ENCODE results near the gene BPGM. TPM values are rescaled to one million over a fixed set of nuclear protein-coding genes. Genes with fewer than 3 reads are reported as not detected.

BPGM gene
- total RNA-seq, 3 donors from 2014 or later (not counting 1 experiment from before 2014, with no cell fraction given), result 30.0 to 39.1 (median 31.4) TPM

DNA sequence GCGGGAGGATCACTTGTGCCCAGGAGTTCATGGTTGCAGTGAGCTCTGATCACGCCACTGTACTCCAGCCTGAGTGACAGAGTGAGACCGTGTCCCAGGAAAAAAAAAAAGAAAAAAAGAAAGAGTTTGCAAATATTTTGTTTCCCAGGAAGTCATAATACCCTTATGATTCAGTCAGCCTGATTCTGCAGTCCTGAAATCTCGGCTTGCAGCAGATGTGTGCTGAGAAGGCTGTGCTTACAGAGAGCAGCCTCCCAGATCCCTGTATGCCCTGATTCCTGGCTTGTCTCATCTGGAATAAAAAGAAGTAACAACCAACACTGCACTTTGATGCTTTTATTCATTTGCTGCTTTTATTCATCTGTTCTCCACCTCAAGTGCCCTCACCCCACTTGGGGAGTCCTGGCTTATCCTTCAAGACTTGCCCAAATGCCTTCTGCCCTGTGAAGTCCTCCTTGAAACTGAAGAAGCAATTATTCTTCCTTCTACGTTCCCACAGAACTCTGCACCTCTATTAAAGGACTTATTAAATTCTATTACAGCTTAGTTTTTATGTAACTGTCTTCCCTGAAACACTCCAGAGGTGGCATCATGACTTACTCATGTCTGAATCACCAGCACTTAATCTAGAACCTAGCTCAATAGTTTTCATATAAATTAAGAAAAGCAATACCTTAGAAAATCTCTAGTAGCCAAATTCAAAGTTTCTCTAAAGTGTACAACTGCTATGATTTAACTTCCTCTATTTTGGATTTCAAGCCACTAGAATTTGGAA is 27.7 kb upstream of the BPGM start:
- Mint-ChIP-seq H3K36me3 (no peaks in the 10 kb centered on the region), H3K27ac (no peak overlapping the region), H3K4me3 (no peak overlapping the region), H3K4me1 (no peaks in the 10 kb centered on the region), H3K9me3 (no peaks in the 10 kb centered on the region), H3K27me3 (ENCODE audit: low read depth in 2 of 2) (peaks cover 26 to 58% of the 10 kb centered on the region in 2 donors)
- Histone ChIP-seq H3K9me3 (ENCODE audit: control insufficient read depth, insufficient read depth, low read length) (no peaks in the 10 kb centered on the region), H3K27ac (ENCODE audit: low read length) (no peak overlapping the region), H3K4me1 (ENCODE audit: control insufficient read depth, insufficient read depth, low read length) (no peaks in the 10 kb centered on the region), H3K36me3 (ENCODE audit: control insufficient read depth, insufficient read depth, low read length) (no peaks in the 10 kb centered on the region), H3K27me3 (ENCODE audit: control insufficient read depth, insufficient read depth, low read length) (peaks cover 3% of the 10 kb centered on the region), H3K4me3 (ENCODE audit: low read length) (no peak overlapping the region)
- DNase-seq, result no peak
- intact Hi-C loops (cut with micrococcal nuclease), result no loop called here
- ATAC-seq, result no peak
- 83% methylated on average over 5 of the region's 5 CpGs for WGBS (ENCODE audit: insufficient coverage)
- TF ChIP-seq, protein P1, sequence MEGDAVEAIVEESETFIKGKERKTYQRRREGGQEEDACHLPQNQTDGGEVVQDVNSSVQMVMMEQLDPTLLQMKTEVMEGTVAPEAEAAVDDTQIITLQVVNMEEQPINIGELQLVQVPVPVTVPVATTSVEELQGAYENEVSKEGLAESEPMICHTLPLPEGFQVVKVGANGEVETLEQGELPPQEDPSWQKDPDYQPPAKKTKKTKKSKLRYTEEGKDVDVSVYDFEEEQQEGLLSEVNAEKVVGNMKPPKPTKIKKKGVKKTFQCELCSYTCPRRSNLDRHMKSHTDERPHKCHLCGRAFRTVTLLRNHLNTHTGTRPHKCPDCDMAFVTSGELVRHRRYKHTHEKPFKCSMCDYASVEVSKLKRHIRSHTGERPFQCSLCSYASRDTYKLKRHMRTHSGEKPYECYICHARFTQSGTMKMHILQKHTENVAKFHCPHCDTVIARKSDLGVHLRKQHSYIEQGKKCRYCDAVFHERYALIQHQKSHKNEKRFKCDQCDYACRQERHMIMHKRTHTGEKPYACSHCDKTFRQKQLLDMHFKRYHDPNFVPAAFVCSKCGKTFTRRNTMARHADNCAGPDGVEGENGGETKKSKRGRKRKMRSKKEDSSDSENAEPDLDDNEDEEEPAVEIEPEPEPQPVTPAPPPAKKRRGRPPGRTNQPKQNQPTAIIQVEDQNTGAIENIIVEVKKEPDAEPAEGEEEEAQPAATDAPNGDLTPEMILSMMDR (IDR thresholded peaks at IDR 0.05), result no peak

DNA sequence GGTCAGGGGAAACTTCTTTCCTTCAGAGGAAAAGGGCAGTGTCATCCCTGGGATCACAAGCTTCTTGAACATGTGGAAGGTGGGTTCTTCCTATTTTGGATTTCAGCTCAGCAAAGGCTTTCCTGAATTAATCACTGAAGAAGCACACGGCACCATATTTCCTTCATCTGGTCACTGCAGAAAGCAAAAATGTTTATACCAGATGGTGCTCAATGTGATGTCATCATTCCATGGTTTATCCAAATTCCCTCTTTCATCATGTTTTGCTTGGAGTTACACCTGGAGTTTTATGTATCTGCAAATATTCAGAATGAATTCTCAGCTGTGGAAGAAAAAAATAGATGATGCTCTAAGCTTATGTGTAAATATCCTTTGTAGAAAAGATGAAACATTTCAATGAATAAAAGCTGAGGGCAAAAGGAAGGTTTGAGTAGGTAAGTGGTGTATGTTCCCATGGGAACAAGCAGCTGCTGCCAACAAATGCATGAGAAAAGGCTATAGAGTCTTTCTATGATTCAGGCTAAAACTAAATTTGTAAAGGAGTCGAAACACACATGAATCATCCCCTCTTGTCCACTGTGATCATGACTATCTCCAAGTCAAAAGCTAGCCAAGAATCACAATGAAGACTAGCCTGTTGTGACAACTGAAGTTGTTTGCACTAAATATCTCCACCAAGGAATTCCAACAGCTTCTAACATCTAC is 26.9 kb upstream of the BPGM start:
- ATAC-seq (no peak), DNase-seq (no peak)
- intact Hi-C loops (cut with micrococcal nuclease), result no loop called here
- H3K27ac Mint-ChIP-seq, result no peak overlapping the region
- H3K27ac ChIP-seq (ENCODE audit: low read length), result no peak overlapping the region
- no peaks in the 10 kb centered on the region for H3K4me1 Mint-ChIP-seq
- 73% methylated on average over 2 of the region's 2 CpGs for WGBS (ENCODE audit: insufficient coverage)
- no peaks in the 10 kb centered on the region for H3K9me3 Mint-ChIP-seq
- H3K36me3 ChIP-seq (ENCODE audit: control insufficient read depth, insufficient read depth, low read length), result no peaks in the 10 kb centered on the region
- H3K4me3 ChIP-seq (ENCODE audit: low read length), result no peak overlapping the region
- no peaks in the 10 kb centered on the region for H3K4me1 ChIP-seq (ENCODE audit: control insufficient read depth, insufficient read depth, low read length)
- H3K36me3 Mint-ChIP-seq, result no peaks in the 10 kb centered on the region
- H3K27me3 Mint-ChIP-seq (ENCODE audit: low read depth in 2 of 2), result peaks cover 26 to 57% of the 10 kb centered on the region in 2 donors
- H3K27me3 ChIP-seq (ENCODE audit: control insufficient read depth, insufficient read depth, low read length), result peaks cover 5% of the 10 kb centered on the region
- H3K4me3 Mint-ChIP-seq, result no peak overlapping the region
- H3K9me3 ChIP-seq (ENCODE audit: control insufficient read depth, insufficient read depth, low read length), result no peaks in the 10 kb centered on the region
- TF ChIP-seq, protein P1 (IDR thresholded peaks at IDR 0.05), result no peak

DNA sequence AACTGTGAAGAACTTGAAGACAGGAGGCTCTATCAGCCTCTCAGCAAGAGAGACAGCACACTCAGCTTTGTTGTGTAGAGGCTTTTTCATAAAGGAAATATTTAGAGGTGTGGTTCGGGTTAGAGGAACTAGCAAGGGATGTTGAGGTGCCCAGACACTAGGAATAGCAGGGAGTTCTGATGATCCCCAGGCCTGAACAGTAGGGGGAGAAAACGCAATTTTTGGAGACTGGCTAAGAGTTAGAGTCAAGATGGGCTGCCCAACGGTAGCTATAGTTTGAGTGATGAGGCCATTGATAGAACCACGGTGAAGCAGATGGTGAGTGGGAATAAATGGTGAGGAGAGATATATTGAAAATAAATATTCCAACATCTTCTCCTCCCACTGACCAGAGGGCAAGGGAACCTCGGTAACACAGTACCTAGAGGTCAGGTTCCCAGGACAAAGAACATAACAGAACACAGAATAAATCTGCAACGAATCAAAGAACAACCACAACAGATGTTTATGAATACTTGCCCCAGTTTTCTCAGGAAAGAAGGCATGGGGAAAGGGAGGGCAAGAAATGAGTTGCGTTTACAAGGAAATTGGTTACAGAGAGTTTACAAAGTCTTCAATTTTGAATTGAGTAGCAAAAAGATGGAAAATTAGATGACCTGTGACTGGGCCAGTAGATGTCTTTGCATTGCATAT is 24.2 kb upstream of the BPGM start:
- intact Hi-C loops (cut with micrococcal nuclease), result no loop called here
- no peak overlapping the region for H3K27ac ChIP-seq (ENCODE audit: low read length)
- Mint-ChIP-seq H3K27ac (no peak overlapping the region), H3K4me1 (no peaks in the 10 kb centered on the region), H3K27me3 (ENCODE audit: low read depth in 2 of 2) (peaks cover 29 to 51% of the 10 kb centered on the region in 2 donors), H3K9me3 (no peaks in the 10 kb centered on the region), H3K36me3 (no peaks in the 10 kb centered on the region), H3K4me3 (no peak overlapping the region)
- H3K27me3 ChIP-seq (ENCODE audit: control insufficient read depth, insufficient read depth, low read length), result peaks cover 9% of the 10 kb centered on the region
- 81% methylated on average over 6 of the region's 7 CpGs for WGBS (ENCODE audit: insufficient coverage)
- no peak overlapping the region for H3K4me3 ChIP-seq (ENCODE audit: low read length)
- TF ChIP-seq, protein P1 (IDR thresholded peaks at IDR 0.05), result no peak
- no peaks in the 10 kb centered on the region for H3K9me3 ChIP-seq (ENCODE audit: control insufficient read depth, insufficient read depth, low read length)
- H3K4me1 ChIP-seq (ENCODE audit: control insufficient read depth, insufficient read depth, low read length), result no peaks in the 10 kb centered on the region
- DNase-seq, result no peak
- ATAC-seq, result no peak
- no peaks in the 10 kb centered on the region for H3K36me3 ChIP-seq (ENCODE audit: control insufficient read depth, insufficient read depth, low read length)

Measured in natural killer cell (primary cell).